GM23338 (cell line): ENCODE data around the gene PBX3. TPM values are rescaled to one million over a fixed set of nuclear protein-coding genes. Genes with fewer than 3 reads are reported as not detected.

ENCODE experiments used
- ATAC-seq: fragments of 200-7000 bp; cut with Tn5 transposase; 3 replicates; pipeline ENCODE4 v1.9.1; 2020
- DNase-seq: peaks from one replicate; pipeline ENCODE4 v3.0.0-alpha.2; 2015; ENCODE audit warnings: low spot score
- H2AFZ ChIP-seq: fragments of 200-600 bp; sonication (generic); 2 replicates; pipeline ENCODE4 v1.8.0; 2016; ENCODE audit warnings: antibody characterized with exemption, mild to moderate bottlenecking, moderate library complexity
- H3F3A ChIP-seq: fragments of 200-600 bp; sonication (generic); replicated peaks from 2 replicates; pipeline ENCODE4 v1.8.0; 2017; ENCODE audit warnings: antibody characterized with exemption, mixed run types, low read depth
- H3K27ac ChIP-seq: fragments of 200-600 bp; sonication (generic); 2 replicates; pipeline ENCODE4 v1.6.1; 2016; ENCODE audit warnings: low read depth
- H3K27me3 ChIP-seq: fragments of 200-600 bp; sonication (generic); 2 replicates; pipeline ENCODE4 v1.8.0; 2016; ENCODE audit warnings: mild to moderate bottlenecking, mixed run types, moderate library complexity; ENCODE audit not compliant: insufficient read depth
- H3K36me3 ChIP-seq: fragments of 200-600 bp; sonication (generic); 2 replicates; pipeline ENCODE4 v1.8.0; 2016; ENCODE audit warnings: mild to moderate bottlenecking; ENCODE audit not compliant: insufficient read depth
- H3K4me1 ChIP-seq: fragments of 200-600 bp; sonication (generic); 2 replicates; pipeline ENCODE4 v1.8.0; 2016; ENCODE audit warnings: mild to moderate bottlenecking, moderate library complexity; ENCODE audit not compliant: insufficient read depth
- H3K4me2 ChIP-seq: fragments of 200-600 bp; sonication (generic); 2 replicates; pipeline ENCODE4 v1.7.1; 2017; ENCODE audit warnings: mixed run types
- H3K4me3 ChIP-seq: fragments of 200-600 bp; sonication (generic); 2 replicates; pipeline ENCODE4 v1.6.1; 2016; ENCODE audit warnings: mixed run types
- H3K79me2 ChIP-seq: fragments of 200-600 bp; sonication (generic); replicated peaks from 2 replicates; pipeline ENCODE4 v1.8.0; 2017; ENCODE audit warnings: mild to moderate bottlenecking; ENCODE audit not compliant: insufficient read depth
- H3K9me2 ChIP-seq: fragments of 200-600 bp; sonication (generic); 2 replicates; pipeline ENCODE4 v1.8.0; 2017; ENCODE audit not compliant: insufficient read depth
- H4K20me1 ChIP-seq: fragments of 200-600 bp; sonication (generic); replicated peaks from 2 replicates; pipeline ENCODE4 v1.8.0; 2017; ENCODE audit warnings: mild to moderate bottlenecking; ENCODE audit not compliant: insufficient read depth
- H3K27ac Mint-ChIP-seq: 2 replicates; pipeline ENCODE4 v1.8.0; 2020; ENCODE audit warnings: inconsistent platforms, mild to moderate bottlenecking, moderate library complexity, mixed read lengths
- H3K27me3 Mint-ChIP-seq: 3 replicates; pipeline ENCODE4 v1.8.0; 2022; ENCODE audit warnings: low read depth, mild to moderate bottlenecking, moderate library complexity, mixed read lengths, inconsistent platforms; ENCODE audit not compliant: insufficient read depth, poor library complexity
- H3K36me3 Mint-ChIP-seq: 3 replicates; pipeline ENCODE4 v1.8.0; 2021; ENCODE audit warnings: low read depth, mild to moderate bottlenecking, inconsistent platforms, moderate library complexity, mixed read lengths
- H3K4me1 Mint-ChIP-seq: 3 replicates; pipeline ENCODE4 v1.8.0; 2020; ENCODE audit warnings: mild to moderate bottlenecking, inconsistent platforms, mixed read lengths
- H3K4me3 Mint-ChIP-seq: 3 replicates; pipeline ENCODE4 v1.8.0; 2021; ENCODE audit warnings: moderate library complexity, mild to moderate bottlenecking, inconsistent platforms, mixed read lengths
- H3K9me3 Mint-ChIP-seq: 3 replicates; pipeline ENCODE4 v1.8.0; 2020; ENCODE audit warnings: moderate library complexity, mild to moderate bottlenecking, inconsistent platforms, mixed read lengths
- CREB1 ChIP-seq: fragments of 250-450 bp; sonication (Bioruptor Pico); IDR thresholded peaks from 2 replicates; pipeline ENCODE4 v1.5.0; 2020; ENCODE audit warnings: low read depth, mild to moderate bottlenecking, moderate library complexity
- EZH2 ChIP-seq: fragments of 200-600 bp; sonication (generic); IDR thresholded peaks from one replicate; pipeline ENCODE4 v1.8.0; 2017; ENCODE audit warnings: antibody characterized with exemption, mild to moderate bottlenecking, low read depth; ENCODE audit not compliant: unreplicated experiment
- EZH2phosphoT487 ChIP-seq: fragments of 200-600 bp; sonication (generic); IDR thresholded peaks from one replicate; pipeline ENCODE4 v1.8.1; 2018; ENCODE audit warnings: antibody characterized with exemption; ENCODE audit not compliant: unreplicated experiment
- JUNB ChIP-seq: IDR thresholded peaks from one replicate; pipeline ENCODE4 v1.6.1; 2016; ENCODE audit warnings: antibody characterized with exemption; ENCODE audit not compliant: unreplicated experiment
- NANOG ChIP-seq: IDR thresholded peaks from 2 replicates; pipeline ENCODE4 v1.6.1; 2016; ENCODE audit warnings: antibody characterized with exemption, borderline replicate concordance
- POLR2AphosphoS5 ChIP-seq: IDR thresholded peaks from 2 replicates; pipeline ENCODE4 v1.6.1; 2016; ENCODE audit warnings: antibody characterized with exemption, low read depth
- STAT1 ChIP-seq: IDR thresholded peaks from one replicate; pipeline ENCODE4 v1.6.1; 2016; ENCODE audit warnings: antibody characterized with exemption; ENCODE audit not compliant: unreplicated experiment
- ZNF114 ChIP-seq: fragments of 250-450 bp; sonication (Bioruptor Pico); IDR thresholded peaks from 2 replicates; pipeline ENCODE4 v1.5.0; 2020; ENCODE audit warnings: mild to moderate bottlenecking, moderate library complexity
- ZNF331 ChIP-seq: fragments of 250-450 bp; sonication (Bioruptor Pico); IDR thresholded peaks from 2 replicates; pipeline ENCODE4 v1.5.0; 2020; ENCODE audit warnings: low read depth, mild to moderate bottlenecking, moderate library complexity
- polyA plus RNA-seq: library from polyadenylated mRNA; unstranded; fragments of >200 nt; fragmentation: Nextera tagmentation; extraction: Ambion mirVana; gene quantifications from 2 replicates; pipeline ENCODE4 v1.2.1, GENCODE V29; 2016
- total RNA-seq: library from RNA; depleted of rRNA; stranded (reverse); fragments of >200 nt; shearing (Covaris generic); gene quantifications from 2 replicates; pipeline ENCODE4 v1.2.3, GENCODE V29; 2014
- TF ChIP-seq, protein P1 (sequence below): fragments of 250-450 bp; sonication (Bioruptor Pico); IDR thresholded peaks from 2 replicates; pipeline ENCODE4 v1.5.0; 2020; ENCODE audit warnings: mild to moderate bottlenecking, moderate library complexity
- TF ChIP-seq, protein P2 (sequence below): IDR thresholded peaks from one replicate; pipeline ENCODE4 v1.6.1; 2018; ENCODE audit warnings: antibody characterized with exemption; ENCODE audit not compliant: unreplicated experiment
- TF ChIP-seq, protein P3 (sequence below), 2 experiments: fragments of 200-600 bp in 1 of 2; sonication (generic) in 1 of 2; conservative IDR thresholded peaks; 2 replicates each; pipeline versions ENCODE4 v1.5.1 to v1.6.1; 2016 to 2017; ENCODE audit warnings: antibody characterized with exemption in 2 of 2, low read depth in 2 of 2, mild to moderate bottlenecking in 2 of 2, moderate library complexity in 1 of 2
- TF ChIP-seq, protein P4 (sequence below): IDR thresholded peaks from 2 replicates; pipeline ENCODE4 v1.6.1; 2016; ENCODE audit warnings: antibody characterized with exemption

PBX3 gene
- total and polyA plus RNA-seq, 2 experiments from 2014 or later = 28.9 to 50.5 TPM

DNA sequence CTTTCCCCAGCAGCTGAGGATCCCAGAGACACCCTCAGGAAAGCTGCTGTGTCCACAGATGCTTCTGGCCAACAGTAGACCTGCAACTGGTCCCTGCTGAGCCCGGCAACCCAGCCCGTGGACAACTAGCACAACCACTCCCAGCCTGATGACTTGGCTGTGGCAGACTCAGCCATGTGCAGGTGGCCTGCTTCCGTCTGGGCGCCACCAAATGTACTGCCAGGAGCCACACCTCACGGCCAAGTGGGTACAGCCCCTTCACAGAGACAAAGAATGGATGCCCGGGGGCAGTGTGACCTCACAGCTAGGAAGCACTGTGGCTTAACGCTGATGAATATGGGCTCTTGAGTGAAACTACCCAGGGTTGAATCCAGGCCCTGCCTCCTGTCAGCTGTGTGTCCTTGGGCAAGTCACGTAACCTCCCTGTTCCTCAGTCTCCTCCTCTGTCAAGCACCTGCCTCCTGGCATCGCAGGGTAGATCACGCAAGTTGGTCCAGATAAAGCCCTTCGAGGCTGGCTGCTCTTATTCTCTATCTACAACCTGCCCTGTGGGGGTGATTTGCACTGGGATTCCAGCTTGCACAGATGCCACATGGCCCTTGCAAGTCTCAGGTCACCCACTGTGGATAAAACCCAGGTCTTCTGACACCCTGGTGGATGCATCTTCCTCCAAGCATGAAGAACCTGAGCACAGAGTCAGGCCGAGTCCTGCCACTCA is 225.0 kb downstream of the PBX3 start:
- Mint-ChIP-seq H3K27me3 (no peaks in the 10 kb centered on the region), H3K4me1 (no peaks in the 10 kb centered on the region), H3K36me3 (peaks cover 5% of the 10 kb centered on the region), H3K27ac (no peak overlapping the region), H3K4me3 (no peak overlapping the region), H3K9me3 (peaks cover 19% of the 10 kb centered on the region)
- no peaks in the 10 kb centered on the region for H3K4me1 ChIP-seq
- no peaks in the 10 kb centered on the region for H3K27me3 ChIP-seq
- no peaks in the 10 kb centered on the region for H4K20me1 ChIP-seq
- no peak overlapping the region for H2AFZ ChIP-seq
- H3K27ac ChIP-seq = no peak overlapping the region
- H3K4me3 ChIP-seq = no peak overlapping the region
- DNase-seq = no peak
- no peaks in the 10 kb centered on the region for H3K9me2 ChIP-seq
- H3K79me2 ChIP-seq = no peaks in the 10 kb centered on the region
- TF ChIP-seq EZH2phosphoT487 = no peak
- no peak for TF ChIP-seq NANOG
- no peak for TF ChIP-seq POLR2AphosphoS5
- no peak for TF ChIP-seq CREB1 (CRISPR knock-in tag)
- TF ChIP-seq JUNB = no peak
- TF ChIP-seq, protein P1, sequence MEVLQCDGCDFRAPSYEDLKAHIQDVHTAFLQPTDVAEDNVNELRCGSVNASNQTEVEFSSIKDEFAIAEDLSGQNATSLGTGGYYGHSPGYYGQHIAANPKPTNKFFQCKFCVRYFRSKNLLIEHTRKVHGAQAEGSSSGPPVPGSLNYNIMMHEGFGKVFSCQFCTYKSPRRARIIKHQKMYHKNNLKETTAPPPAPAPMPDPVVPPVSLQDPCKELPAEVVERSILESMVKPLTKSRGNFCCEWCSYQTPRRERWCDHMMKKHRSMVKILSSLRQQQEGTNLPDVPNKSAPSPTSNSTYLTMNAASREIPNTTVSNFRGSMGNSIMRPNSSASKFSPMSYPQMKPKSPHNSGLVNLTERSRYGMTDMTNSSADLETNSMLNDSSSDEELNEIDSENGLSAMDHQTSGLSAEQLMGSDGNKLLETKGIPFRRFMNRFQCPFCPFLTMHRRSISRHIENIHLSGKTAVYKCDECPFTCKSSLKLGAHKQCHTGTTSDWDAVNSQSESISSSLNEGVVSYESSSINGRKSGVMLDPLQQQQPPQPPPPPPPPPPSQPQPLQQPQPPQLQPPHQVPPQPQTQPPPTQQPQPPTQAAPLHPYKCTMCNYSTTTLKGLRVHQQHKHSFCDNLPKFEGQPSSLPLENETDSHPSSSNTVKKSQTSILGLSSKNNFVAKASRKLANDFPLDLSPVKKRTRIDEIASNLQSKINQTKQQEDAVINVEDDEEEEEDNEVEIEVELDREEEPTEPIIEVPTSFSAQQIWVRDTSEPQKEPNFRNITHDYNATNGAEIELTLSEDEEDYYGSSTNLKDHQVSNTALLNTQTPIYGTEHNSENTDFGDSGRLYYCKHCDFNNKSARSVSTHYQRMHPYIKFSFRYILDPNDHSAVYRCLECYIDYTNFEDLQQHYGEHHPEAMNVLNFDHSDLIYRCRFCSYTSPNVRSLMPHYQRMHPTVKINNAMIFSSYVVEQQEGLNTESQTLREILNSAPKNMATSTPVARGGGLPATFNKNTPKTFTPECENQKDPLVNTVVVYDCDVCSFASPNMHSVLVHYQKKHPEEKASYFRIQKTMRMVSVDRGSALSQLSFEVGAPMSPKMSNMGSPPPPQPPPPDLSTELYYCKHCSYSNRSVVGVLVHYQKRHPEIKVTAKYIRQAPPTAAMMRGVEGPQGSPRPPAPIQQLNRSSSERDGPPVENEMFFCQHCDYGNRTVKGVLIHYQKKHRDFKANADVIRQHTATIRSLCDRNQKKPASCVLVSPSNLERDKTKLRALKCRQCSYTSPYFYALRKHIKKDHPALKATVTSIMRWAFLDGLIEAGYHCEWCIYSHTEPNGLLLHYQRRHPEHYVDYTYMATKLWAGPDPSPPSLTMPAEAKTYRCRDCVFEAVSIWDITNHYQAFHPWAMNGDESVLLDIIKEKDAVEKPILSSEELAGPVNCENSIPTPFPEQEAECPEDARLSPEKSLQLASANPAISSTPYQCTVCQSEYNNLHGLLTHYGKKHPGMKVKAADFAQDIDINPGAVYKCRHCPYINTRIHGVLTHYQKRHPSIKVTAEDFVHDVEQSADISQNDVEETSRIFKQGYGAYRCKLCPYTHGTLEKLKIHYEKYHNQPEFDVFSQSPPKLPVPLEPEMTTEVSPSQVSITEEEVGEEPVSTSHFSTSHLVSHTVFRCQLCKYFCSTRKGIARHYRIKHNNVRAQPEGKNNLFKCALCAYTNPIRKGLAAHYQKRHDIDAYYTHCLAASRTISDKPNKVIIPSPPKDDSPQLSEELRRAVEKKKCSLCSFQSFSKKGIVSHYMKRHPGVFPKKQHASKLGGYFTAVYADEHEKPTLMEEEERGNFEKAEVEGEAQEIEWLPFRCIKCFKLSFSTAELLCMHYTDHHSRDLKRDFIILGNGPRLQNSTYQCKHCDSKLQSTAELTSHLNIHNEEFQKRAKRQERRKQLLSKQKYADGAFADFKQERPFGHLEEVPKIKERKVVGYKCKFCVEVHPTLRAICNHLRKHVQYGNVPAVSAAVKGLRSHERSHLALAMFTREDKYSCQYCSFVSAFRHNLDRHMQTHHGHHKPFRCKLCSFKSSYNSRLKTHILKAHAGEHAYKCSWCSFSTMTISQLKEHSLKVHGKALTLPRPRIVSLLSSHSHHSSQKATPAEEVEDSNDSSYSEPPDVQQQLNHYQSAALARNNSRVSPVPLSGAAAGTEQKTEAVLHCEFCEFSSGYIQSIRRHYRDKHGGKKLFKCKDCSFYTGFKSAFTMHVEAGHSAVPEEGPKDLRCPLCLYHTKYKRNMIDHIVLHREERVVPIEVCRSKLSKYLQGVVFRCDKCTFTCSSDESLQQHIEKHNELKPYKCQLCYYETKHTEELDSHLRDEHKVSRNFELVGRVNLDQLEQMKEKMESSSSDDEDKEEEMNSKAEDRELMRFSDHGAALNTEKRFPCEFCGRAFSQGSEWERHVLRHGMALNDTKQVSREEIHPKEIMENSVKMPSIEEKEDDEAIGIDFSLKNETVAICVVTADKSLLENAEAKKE (CRISPR knock-in tag) = no peak
- TF ChIP-seq, protein P2, sequence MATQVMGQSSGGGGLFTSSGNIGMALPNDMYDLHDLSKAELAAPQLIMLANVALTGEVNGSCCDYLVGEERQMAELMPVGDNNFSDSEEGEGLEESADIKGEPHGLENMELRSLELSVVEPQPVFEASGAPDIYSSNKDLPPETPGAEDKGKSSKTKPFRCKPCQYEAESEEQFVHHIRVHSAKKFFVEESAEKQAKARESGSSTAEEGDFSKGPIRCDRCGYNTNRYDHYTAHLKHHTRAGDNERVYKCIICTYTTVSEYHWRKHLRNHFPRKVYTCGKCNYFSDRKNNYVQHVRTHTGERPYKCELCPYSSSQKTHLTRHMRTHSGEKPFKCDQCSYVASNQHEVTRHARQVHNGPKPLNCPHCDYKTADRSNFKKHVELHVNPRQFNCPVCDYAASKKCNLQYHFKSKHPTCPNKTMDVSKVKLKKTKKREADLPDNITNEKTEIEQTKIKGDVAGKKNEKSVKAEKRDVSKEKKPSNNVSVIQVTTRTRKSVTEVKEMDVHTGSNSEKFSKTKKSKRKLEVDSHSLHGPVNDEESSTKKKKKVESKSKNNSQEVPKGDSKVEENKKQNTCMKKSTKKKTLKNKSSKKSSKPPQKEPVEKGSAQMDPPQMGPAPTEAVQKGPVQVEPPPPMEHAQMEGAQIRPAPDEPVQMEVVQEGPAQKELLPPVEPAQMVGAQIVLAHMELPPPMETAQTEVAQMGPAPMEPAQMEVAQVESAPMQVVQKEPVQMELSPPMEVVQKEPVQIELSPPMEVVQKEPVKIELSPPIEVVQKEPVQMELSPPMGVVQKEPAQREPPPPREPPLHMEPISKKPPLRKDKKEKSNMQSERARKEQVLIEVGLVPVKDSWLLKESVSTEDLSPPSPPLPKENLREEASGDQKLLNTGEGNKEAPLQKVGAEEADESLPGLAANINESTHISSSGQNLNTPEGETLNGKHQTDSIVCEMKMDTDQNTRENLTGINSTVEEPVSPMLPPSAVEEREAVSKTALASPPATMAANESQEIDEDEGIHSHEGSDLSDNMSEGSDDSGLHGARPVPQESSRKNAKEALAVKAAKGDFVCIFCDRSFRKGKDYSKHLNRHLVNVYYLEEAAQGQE = no peak
- TF ChIP-seq, protein P3, sequence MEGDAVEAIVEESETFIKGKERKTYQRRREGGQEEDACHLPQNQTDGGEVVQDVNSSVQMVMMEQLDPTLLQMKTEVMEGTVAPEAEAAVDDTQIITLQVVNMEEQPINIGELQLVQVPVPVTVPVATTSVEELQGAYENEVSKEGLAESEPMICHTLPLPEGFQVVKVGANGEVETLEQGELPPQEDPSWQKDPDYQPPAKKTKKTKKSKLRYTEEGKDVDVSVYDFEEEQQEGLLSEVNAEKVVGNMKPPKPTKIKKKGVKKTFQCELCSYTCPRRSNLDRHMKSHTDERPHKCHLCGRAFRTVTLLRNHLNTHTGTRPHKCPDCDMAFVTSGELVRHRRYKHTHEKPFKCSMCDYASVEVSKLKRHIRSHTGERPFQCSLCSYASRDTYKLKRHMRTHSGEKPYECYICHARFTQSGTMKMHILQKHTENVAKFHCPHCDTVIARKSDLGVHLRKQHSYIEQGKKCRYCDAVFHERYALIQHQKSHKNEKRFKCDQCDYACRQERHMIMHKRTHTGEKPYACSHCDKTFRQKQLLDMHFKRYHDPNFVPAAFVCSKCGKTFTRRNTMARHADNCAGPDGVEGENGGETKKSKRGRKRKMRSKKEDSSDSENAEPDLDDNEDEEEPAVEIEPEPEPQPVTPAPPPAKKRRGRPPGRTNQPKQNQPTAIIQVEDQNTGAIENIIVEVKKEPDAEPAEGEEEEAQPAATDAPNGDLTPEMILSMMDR (conservative IDR thresholded peaks at IDR 0.05; ENCODE audit: low read depth in 2 of 2) = no peak
- TF ChIP-seq ZNF331 (CRISPR knock-in tag) = no peak
- no peak for TF ChIP-seq STAT1
- TF ChIP-seq, protein P4, sequence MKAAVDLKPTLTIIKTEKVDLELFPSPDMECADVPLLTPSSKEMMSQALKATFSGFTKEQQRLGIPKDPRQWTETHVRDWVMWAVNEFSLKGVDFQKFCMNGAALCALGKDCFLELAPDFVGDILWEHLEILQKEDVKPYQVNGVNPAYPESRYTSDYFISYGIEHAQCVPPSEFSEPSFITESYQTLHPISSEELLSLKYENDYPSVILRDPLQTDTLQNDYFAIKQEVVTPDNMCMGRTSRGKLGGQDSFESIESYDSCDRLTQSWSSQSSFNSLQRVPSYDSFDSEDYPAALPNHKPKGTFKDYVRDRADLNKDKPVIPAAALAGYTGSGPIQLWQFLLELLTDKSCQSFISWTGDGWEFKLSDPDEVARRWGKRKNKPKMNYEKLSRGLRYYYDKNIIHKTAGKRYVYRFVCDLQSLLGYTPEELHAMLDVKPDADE = no peak
- TF ChIP-seq ZNF114 (CRISPR knock-in tag) = no peak
- TF ChIP-seq EZH2 = no peak
- ATAC-seq = no peak
- no peaks in the 10 kb centered on the region for H3K36me3 ChIP-seq
- no peak overlapping the region for H3K4me2 ChIP-seq
- no peaks in the 10 kb centered on the region for H3F3A ChIP-seq
